Esophagus muscularis mucosa (tissue), 4 donors: ENCODE measurements around the gene PLXNA4. TPM values are rescaled to one million over a fixed set of nuclear protein-coding genes. Genes with fewer than 3 reads are reported as not detected.

ENCODE experiments used
- DNase-seq: peaks from one replicate; pipeline ENCODE4 v3.0.0-alpha.2; 2017; ENCODE audit errors: extremely low spot score
- H3K27ac ChIP-seq, 4 donors: fragments of 200-600 bp; sonication (generic); replicated peaks in 1 of 4; 1 replicate in 3 of 4; 2 replicates in 1 of 4; pipeline ENCODE4 v1.5.1; 2016 to 2019; ENCODE audit warnings: mild to moderate bottlenecking in 1 of 4
- H3K27me3 ChIP-seq, 4 donors: fragments of 200-600 bp; sonication (generic); one replicate each; pipeline versions ENCODE4 v1.5.1 to v1.6.0; 2016 to 2019
- H3K36me3 ChIP-seq, 4 donors: fragments of 200-600 bp; sonication (generic); one replicate each; pipeline ENCODE4 v1.5.1; 2016 to 2019
- H3K4me1 ChIP-seq, 4 donors: fragments of 200-600 bp; sonication (generic); one replicate each; pipeline ENCODE4 v1.5.1; 2016 to 2019
- H3K4me3 ChIP-seq, 4 donors: fragments of 200-600 bp; sonication (generic); 1 replicate in 2 of 4; 2 replicates in 2 of 4; pipeline ENCODE4 v1.5.1; 2016 to 2019; ENCODE audit warnings: mild to moderate bottlenecking in 4 of 4, moderate library complexity in 1 of 4
- H3K9me3 ChIP-seq, 4 donors: fragments of 200-600 bp; sonication (generic); 1 replicate in 3 of 4; 2 replicates in 1 of 4; pipeline ENCODE4 v1.5.1; 2016 to 2019
- CTCF ChIP-seq, 3 experiments: fragments of 200-600 bp in 2 of 3; fragments of 450-650 bp in 1 of 3; sonication (generic) in 2 of 3; IDR thresholded peaks; one replicate each; pipeline ENCODE4 v1.5.1; 2017 to 2019; ENCODE audit warnings: antibody characterized with exemption in 3 of 3, mild to moderate bottlenecking in 2 of 3, moderate library complexity in 1 of 3
- EP300 ChIP-seq: sonication (generic); formaldehyde crosslinking; IDR thresholded peaks from one replicate; pipeline ENCODE4 v1.6.1; 2017; ENCODE audit warnings: antibody characterized with exemption
- POLR2A ChIP-seq: fragments of 450-650 bp; IDR thresholded peaks from one replicate; pipeline ENCODE4 v1.6.1; 2017; ENCODE audit warnings: antibody characterized with exemption, moderate library complexity, mild to moderate bottlenecking, low read depth
- POLR2AphosphoS5 ChIP-seq, 2 donors: sonication (generic); formaldehyde crosslinking; IDR thresholded peaks; one replicate each; pipeline ENCODE4 v1.6.1; 2017; ENCODE audit warnings: antibody characterized with exemption in 2 of 2
- WGBS: methylation state at CpG from one replicate; pipeline ENCODE4 v1.1.5; 2018; 5-methylcytosine and 5-hydroxymethylcytosine counted together
- intact Hi-C: fragments of 100-400 bp; cut with DNase I; formaldehyde crosslinking; loops from one replicate; pipeline ENCODE4 v1.15.1; 2023
- total RNA-seq, 4 donors: library from RNA; depleted of rRNA; stranded (reverse); fragments of >200 nt; gene quantifications; one replicate each; pipeline versions ENCODE4 v1.1.0 to v1.2.1, GENCODE V29; 2016

PLXNA4 gene
- total RNA-seq, 4 donors from 2014 or later: 5.0 to 9.5 (median 6.6) TPM

GRCh38 chr7:132098327-132098726 is 477.9 kb downstream of the PLXNA4 start:
- 86% methylated on average over 1 of the region's 1 CpG for WGBS
- Histone ChIP-seq H3K4me1 (no peaks in the 10 kb centered on the region), H3K4me3 (no peak overlapping the region), H3K36me3 (no peaks in the 10 kb centered on the region), H3K9me3 (no peaks in the 10 kb centered on the region), H3K27ac (no peak overlapping the region), H3K27me3 (no peaks in the 10 kb centered on the region)
- DNase-seq: no peak
- TF ChIP-seq POLR2AphosphoS5 (IDR thresholded peaks at IDR 0.05): no peak
- no peak for TF ChIP-seq CTCF (IDR thresholded peaks at IDR 0.05)
- TF ChIP-seq POLR2A: no peak
- no peak for TF ChIP-seq EP300
- intact Hi-C loops: no loop called here

GRCh38 chr7:132097550-132098134 is 478.6 kb downstream of the PLXNA4 start:
- TF ChIP-seq CTCF (IDR thresholded peaks at IDR 0.05) (no peak), POLR2A (no peak), POLR2AphosphoS5 (IDR thresholded peaks at IDR 0.05) (no peak), EP300 (no peak)
- no peak for DNase-seq
- intact Hi-C loops: no loop called here
- no peaks in the 10 kb centered on the region for H3K27me3 ChIP-seq
- no peaks in the 10 kb centered on the region for H3K36me3 ChIP-seq
- no peak overlapping the region for H3K27ac ChIP-seq
- H3K4me1 ChIP-seq: no peaks in the 10 kb centered on the region
- 73% methylated on average over 8 of the region's 9 CpGs for WGBS
- no peak overlapping the region for H3K4me3 ChIP-seq
- no peaks in the 10 kb centered on the region for H3K9me3 ChIP-seq

DNA sequence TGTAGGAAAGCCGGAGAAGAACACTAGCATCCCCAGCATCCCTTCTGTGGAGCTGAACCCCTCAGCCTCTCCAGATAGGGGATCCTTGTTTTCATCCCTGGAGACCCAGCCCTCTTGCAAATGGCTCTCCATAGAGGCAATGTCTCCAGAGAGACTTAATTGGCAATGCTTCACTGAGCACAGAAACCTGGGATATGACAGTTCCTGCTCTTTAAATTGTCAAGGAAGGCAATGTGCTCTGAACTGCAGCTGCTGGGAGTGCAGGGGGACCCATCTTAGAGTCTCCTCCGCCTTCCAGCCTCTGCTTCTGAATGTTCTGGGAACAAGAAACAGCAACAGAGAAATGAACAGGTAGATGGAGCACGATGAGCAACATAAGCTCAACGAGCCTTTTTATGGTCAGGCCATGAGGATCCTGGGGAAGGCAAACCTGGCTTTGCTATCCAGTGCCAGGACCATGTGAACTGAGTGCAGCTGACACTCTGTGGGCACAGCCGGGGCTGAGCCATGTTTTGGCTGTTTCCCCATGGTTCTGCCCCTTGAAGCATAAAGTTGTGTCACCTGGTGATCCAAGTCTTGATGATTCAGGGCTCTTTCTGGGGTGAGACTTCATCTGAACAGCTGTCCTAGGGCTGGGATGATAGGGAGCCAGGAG is 481.0 kb downstream of the PLXNA4 start:
- DNase-seq: no peak
- Histone ChIP-seq H3K4me1 (no peaks in the 10 kb centered on the region), H3K36me3 (no peaks in the 10 kb centered on the region), H3K27me3 (no peaks in the 10 kb centered on the region), H3K27ac (no peak overlapping the region), H3K9me3 (no peaks in the 10 kb centered on the region), H3K4me3 (no peak overlapping the region)
- 86% methylated on average over 5 of the region's 5 CpGs for WGBS
- intact Hi-C loops: no loop called here
- TF ChIP-seq CTCF (IDR thresholded peaks at IDR 0.05) (no peak), POLR2A (no peak), EP300 (no peak), POLR2AphosphoS5 (IDR thresholded peaks at IDR 0.05) (no peak)

DNA sequence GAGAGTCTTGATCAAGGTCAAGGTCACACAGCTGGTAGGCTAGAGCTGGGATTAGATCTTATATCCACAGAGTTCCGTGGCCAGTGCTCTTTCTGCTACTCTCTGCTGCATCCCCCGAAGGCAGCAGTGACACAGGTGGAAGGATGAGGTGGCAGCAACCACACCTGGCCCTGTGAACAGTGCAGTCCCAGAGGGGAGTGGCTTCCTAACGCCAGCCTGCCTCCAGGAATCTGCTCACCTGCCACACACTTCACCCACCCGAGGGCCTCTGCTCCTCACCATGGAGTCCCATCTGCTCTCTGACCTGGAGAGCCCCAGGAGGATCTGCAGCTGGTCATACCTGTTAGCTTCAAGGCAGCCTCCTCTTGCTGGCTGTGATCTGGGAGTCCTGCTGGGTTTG is 484.2 kb downstream of the PLXNA4 start:
- H3K9me3 ChIP-seq: no peaks in the 10 kb centered on the region
- no peak for TF ChIP-seq POLR2A
- no peak for TF ChIP-seq POLR2AphosphoS5 (IDR thresholded peaks at IDR 0.05)
- no peak for TF ChIP-seq CTCF (IDR thresholded peaks at IDR 0.05)
- no peak overlapping the region for H3K4me3 ChIP-seq
- H3K4me1 ChIP-seq: no peaks in the 10 kb centered on the region
- H3K27ac ChIP-seq: no peak overlapping the region
- H3K27me3 ChIP-seq: no peaks in the 10 kb centered on the region
- H3K36me3 ChIP-seq: no peaks in the 10 kb centered on the region
- 80% methylated on average over 1 of the region's 4 CpGs for WGBS
- no peak for DNase-seq
- intact Hi-C loops: no loop called here

DNA sequence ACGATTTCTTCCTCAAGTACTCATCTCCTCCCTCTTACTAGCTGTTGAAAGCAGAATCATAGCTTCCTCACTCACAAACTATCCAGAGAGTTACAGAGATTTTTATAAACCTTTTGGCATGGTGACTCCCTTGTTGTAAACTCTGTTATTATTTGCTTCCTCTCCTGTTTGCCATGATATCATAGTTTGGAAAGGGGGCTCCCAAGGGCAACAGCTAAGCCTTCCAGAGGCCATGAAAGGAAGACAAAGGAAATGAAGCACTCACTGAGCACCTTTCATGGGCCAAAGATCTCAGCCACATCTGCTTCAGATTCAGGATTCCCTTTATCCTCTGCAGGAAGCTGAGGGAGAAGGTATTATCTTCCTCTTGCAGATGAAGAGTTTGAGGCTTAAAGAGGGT is 484.6 kb downstream of the PLXNA4 start:
- TF ChIP-seq CTCF (IDR thresholded peaks at IDR 0.05) (no peak), POLR2A (no peak), EP300 (no peak), POLR2AphosphoS5 (IDR thresholded peaks at IDR 0.05) (no peak)
- WGBS: 63% methylated on average over 1 of the region's 1 CpG
- no peaks in the 10 kb centered on the region for H3K9me3 ChIP-seq

More for the DNA sequence above, 484.6 kb downstream of the PLXNA4 start:
- DNase-seq: no peak
- intact Hi-C loops: no loop called here
- Histone ChIP-seq H3K4me3 (no peak overlapping the region), H3K27ac (no peak overlapping the region), H3K36me3 (no peaks in the 10 kb centered on the region), H3K27me3 (no peaks in the 10 kb centered on the region), H3K4me1 (no peaks in the 10 kb centered on the region)
